ENCODE results near the gene ATAD3A.
"Not testable (repeated sequence)": the region's sequence is repeated elsewhere in the genome, so short reads cannot be mapped to it uniquely, and the experiment has no call there.

- not testable (repeated sequence) for TF ChIP-seq POLR2A, CTCF, POLR2AphosphoS5 (IDR thresholded peaks at IDR 0.05)
Observed at GRCh38 chr1:1481811-1482210, 30.2 kb upstream of the ATAD3A start.
